Measurements from ENCODE around the gene FECH.
"Not testable (repeated sequence)": the region's sequence is repeated elsewhere in the genome, so short reads cannot be mapped to it uniquely, and the experiment has no call there.

Gene FECH

GRCh38 chr18:57529151-57529550, 57.4 kb downstream of the FECH start:
- DNase-seq: no peak

GRCh38 chr18:57527556-57528229, 58.8 kb downstream of the FECH start:
- no peak for DNase-seq

GRCh38 chr18:57523171-57523956, 63.1 kb downstream of the FECH start:
- DNase-seq: no peak

- DNase-seq: not testable (repeated sequence)
Measured at GRCh38 chr18:57522348-57522747, 64.2 kb downstream of the FECH start.

GRCh38 chr18:57519668-57520424, 66.7 kb downstream of the FECH start:
- DNase-seq: no peak

- no peak for DNase-seq
Measured at GRCh38 chr18:57518533-57518932, 68.0 kb downstream of the FECH start.

- no peak for DNase-seq
Measured at GRCh38 chr18:57516056-57516455, 70.4 kb downstream of the FECH start.

GRCh38 chr18:57505231-57505630, 81.3 kb downstream of the FECH start:
- DNase-seq: no peak

- no peak for DNase-seq
Measured at GRCh38 chr18:57502624-57503023, 83.9 kb downstream of the FECH start.

GRCh38 chr18:57498682-57499256, 87.7 kb downstream of the FECH start:
- DNase-seq: no peak
